GM12878 (cell line): ENCODE data around the gene ZNF451. TPM values are rescaled to one million over a fixed set of nuclear protein-coding genes. Genes with fewer than 3 reads are reported as not detected.

ENCODE experiments used
- ATAC-seq: fragments of 200-7000 bp; cut with Tn5 transposase; 3 replicates; pipeline ENCODE4 v1.9.1; 2020; ENCODE audit warnings: mild to moderate bottlenecking, moderate library complexity
- BruUV-seq: library from RNA; stranded (reverse); fragments of 400-500 nt; replicated peaks from 2 replicates; lab custom pipeline; 2021; lab: Mats Ljungman, UMichigan
- CTCF ChIA-PET: fragments of 300-600 bp; sonication (Branson Sonifier 250); formaldehyde crosslinking; extraction: SDS; loops from one replicate; lab custom pipeline; 2021; ENCODE audit warnings: inconsistent platforms; lab: Yijun Ruan, JAX
- POLR2A ChIA-PET: fragments of 350-600 bp; formaldehyde crosslinking; extraction: SDS; loops from one replicate; lab custom pipeline; 2021; ENCODE audit warnings: inconsistent platforms; lab: Charles Lee
- RAD21 ChIA-PET: fragments of 300-600 bp; sonication (Branson Sonifier 250); formaldehyde crosslinking; loops from one replicate; lab custom pipeline; 2023; ENCODE audit warnings: antibody characterized with exemption; ENCODE audit not compliant: unreplicated experiment; lab: Charles Lee
- SMC1A ChIA-PET: fragments of 300-600 bp; sonication (Branson Sonifier 250); formaldehyde crosslinking; loops from one replicate; lab custom pipeline; 2023; ENCODE audit not compliant: unreplicated experiment, uncharacterized antibody; lab: Charles Lee
- DNase-seq: peaks from one replicate; pipeline ENCODE4 v3.0.0-alpha.2; 2011; ENCODE audit warnings: low read depth, low spot score
- FAIRE-seq: peaks from 3 replicates; lab custom pipeline; 2011; peaks lifted over from hg19 to GRCh38; lab: Jason Lieb, UNC
- H2AFZ ChIP-seq: 2 replicates; pipeline ENCODE4 v1.6.0; 2011; ENCODE audit warnings: low read depth, low read length, control low read depth; ENCODE audit not compliant: control insufficient read depth
- H3K27ac ChIP-seq: 2 replicates; pipeline ENCODE4 v1.5.1; 2011; ENCODE audit warnings: control low read depth; ENCODE audit not compliant: control insufficient read depth, insufficient read depth
- H3K27me3 ChIP-seq, 2 experiments: replicated peaks in 1 of 2; 2 replicates each; pipeline versions ENCODE4 v1.6.0 to v1.6.1; 2011; ENCODE audit warnings: low read length in 1 of 2; ENCODE audit not compliant: control insufficient read depth in 2 of 2, insufficient read depth in 2 of 2
- H3K36me3 ChIP-seq, 2 experiments: 2 replicates each; pipeline ENCODE4 v1.5.1; 2011; ENCODE audit warnings: low read length in 1 of 2; ENCODE audit not compliant: control insufficient read depth in 2 of 2, insufficient read depth in 2 of 2
- H3K4me1 ChIP-seq: 2 replicates; pipeline ENCODE4 v1.6.1; 2011; ENCODE audit warnings: mild to moderate bottlenecking, low read length, moderate library complexity, mixed read lengths; ENCODE audit not compliant: control insufficient read depth, insufficient read depth
- H3K4me2 ChIP-seq: 2 replicates; pipeline ENCODE4 v1.6.0; 2011; ENCODE audit warnings: control low read depth; ENCODE audit not compliant: control insufficient read depth, insufficient read depth
- H3K4me3 ChIP-seq: fragments of 200-600 bp; sonication (generic); 2 replicates; pipeline ENCODE4 v1.5.1; 2016
- H3K79me2 ChIP-seq: 2 replicates; pipeline ENCODE4 v1.6.0; 2011; ENCODE audit warnings: low read length; ENCODE audit not compliant: control insufficient read depth, insufficient read depth
- H3K9ac ChIP-seq: 2 replicates; pipeline ENCODE4 v1.8.0; 2011; ENCODE audit warnings: low read length, control low read depth, mixed read lengths; ENCODE audit not compliant: control insufficient read depth, insufficient read depth
- H3K9me3 ChIP-seq: replicated peaks from 3 replicates; pipeline ENCODE4 v1.5.1; 2011; ENCODE audit warnings: mild to moderate bottlenecking, low read length; ENCODE audit not compliant: control insufficient read depth, insufficient read depth
- H4K20me1 ChIP-seq: 2 replicates; pipeline ENCODE4 v1.6.0; 2011; ENCODE audit not compliant: control insufficient read depth, insufficient read depth
- CBX3 ChIP-seq: fragments of 200-600 bp; sonication (generic); IDR thresholded peaks from 2 replicates; pipeline ENCODE4 v1.6.1; 2016; ENCODE audit warnings: low read depth, borderline replicate concordance
- CREM ChIP-seq: IDR thresholded peaks from 2 replicates; pipeline ENCODE4 v1.6.1; 2014; ENCODE audit warnings: antibody characterized with exemption, low read depth
- FOXM1 ChIP-seq: IDR thresholded peaks from 2 replicates; pipeline ENCODE4 v1.6.1; 2012; ENCODE audit warnings: low read depth, mild to moderate bottlenecking, inconsistent platforms, low read length, moderate library complexity
- GABPA ChIP-seq: IDR thresholded peaks from 2 replicates; pipeline ENCODE4 v1.6.1; 2014; ENCODE audit warnings: antibody characterized with exemption, low read depth, mild to moderate bottlenecking, inconsistent platforms
- POLR2AphosphoS5 ChIP-seq: IDR thresholded peaks from 2 replicates; pipeline ENCODE4 v1.6.1; 2011; ENCODE audit warnings: mild to moderate bottlenecking, low read length, inconsistent platforms
- SMAD1 ChIP-seq: fragments of 450-650 bp; IDR thresholded peaks from 2 replicates; pipeline ENCODE4 v1.6.1; 2018; ENCODE audit warnings: mild to moderate bottlenecking, low read depth; ENCODE audit not compliant: partially characterized antibody
- SUZ12 ChIP-seq: fragments of 200-600 bp; sonication (generic); IDR thresholded peaks from one replicate; pipeline ENCODE4 v1.6.1; 2018; ENCODE audit warnings: antibody characterized with exemption, mild to moderate bottlenecking; ENCODE audit not compliant: unreplicated experiment
- ZZZ3 ChIP-seq: IDR thresholded peaks from 2 replicates; pipeline ENCODE4 v1.6.1; 2011; ENCODE audit warnings: low read depth; ENCODE audit not compliant: control insufficient read depth, insufficient read length
- WGBS: methylation state at CpG from one replicate; pipeline ENCODE4 v1.1.6; 2016; ENCODE audit warnings: low lambda C conversion rate; ENCODE audit not compliant: insufficient replicate concordance, insufficient coverage; ENCODE audit errors: missing lambda C conversion rate; 5-methylcytosine and 5-hydroxymethylcytosine counted together
- in situ Hi-C: fragments of 300-500 bp; cut with MboI; formaldehyde crosslinking; loops from 9 replicates; pipeline ENCODE4 v1.14.3; 2018; ENCODE audit warnings: mixed read lengths
- intact Hi-C: fragments of 100-400 bp; cut with micrococcal nuclease; formaldehyde crosslinking; loops from one replicate; pipeline ENCODE4 v1.14.2; 2022; ENCODE audit not compliant: unreplicated experiment
- polyA plus RNA-seq, 11 experiments: library from polyadenylated mRNA; depleted of rRNA in 4 of 11; unstranded in 6 of 11; stranded (reverse) in 5 of 11; fragments of >200 nt; fragmentation: Nextera tagmentation in 4 of 11; fragmentation: Illumina TruSeq in 1 of 11; extraction: Ambion mirVana in 4 of 11; extraction: Trizol in 1 of 11; gene quantifications; 1 replicate in 1 of 11; 2 replicates in 10 of 11; pipeline versions ENCODE4 v1.2.1 to v1.2.3, GENCODE V29; 2011 to 2016; ENCODE audit warnings: inconsistent platforms in 2 of 11, missing spikeins in 2 of 11, low read depth in 1 of 11
- total RNA-seq, 4 experiments: library from RNA; depleted of rRNA in 3 of 4; stranded (reverse); fragments of >200 nt in 3 of 4; fragmentation: Illumina TruSeq in 1 of 4; extraction: Trizol in 1 of 4; gene quantifications; 2 replicates each; pipeline versions ENCODE4 v1.2.1 to v1.2.3, GENCODE V29; 2013 to 2021
- TF ChIP-seq, protein P1 (sequence below): fragments of 450-650 bp; IDR thresholded peaks from 2 replicates; pipeline ENCODE4 v1.6.1; 2017; ENCODE audit warnings: antibody characterized with exemption, mild to moderate bottlenecking, moderate library complexity
- TF ChIP-seq, protein P2 (sequence below): IDR thresholded peaks from 2 replicates; pipeline ENCODE4 v1.6.1; 2011; ENCODE audit warnings: borderline replicate concordance, low read depth, mild to moderate bottlenecking, moderate library complexity, low read length; ENCODE audit not compliant: insufficient read depth, poor library complexity, severe bottlenecking
- TF ChIP-seq, protein P3 (sequence below): fragments of 450-650 bp; IDR thresholded peaks from 2 replicates; pipeline ENCODE4 v1.6.1; 2017; ENCODE audit warnings: borderline replicate concordance
- TF ChIP-seq, protein P4 (sequence below): IDR thresholded peaks from 2 replicates; pipeline ENCODE4 v1.6.1; 2011; ENCODE audit warnings: mild to moderate bottlenecking, low read depth, low read length, moderate library complexity; ENCODE audit not compliant: insufficient replicate concordance

Gene ZNF451
- total and polyA plus RNA-seq, 10 of the 15 experiments (the other 5 are each of a cell fraction or from before 2014, with no cell fraction given): 6.5 to 44.4 (median 23.8) TPM

DNA sequence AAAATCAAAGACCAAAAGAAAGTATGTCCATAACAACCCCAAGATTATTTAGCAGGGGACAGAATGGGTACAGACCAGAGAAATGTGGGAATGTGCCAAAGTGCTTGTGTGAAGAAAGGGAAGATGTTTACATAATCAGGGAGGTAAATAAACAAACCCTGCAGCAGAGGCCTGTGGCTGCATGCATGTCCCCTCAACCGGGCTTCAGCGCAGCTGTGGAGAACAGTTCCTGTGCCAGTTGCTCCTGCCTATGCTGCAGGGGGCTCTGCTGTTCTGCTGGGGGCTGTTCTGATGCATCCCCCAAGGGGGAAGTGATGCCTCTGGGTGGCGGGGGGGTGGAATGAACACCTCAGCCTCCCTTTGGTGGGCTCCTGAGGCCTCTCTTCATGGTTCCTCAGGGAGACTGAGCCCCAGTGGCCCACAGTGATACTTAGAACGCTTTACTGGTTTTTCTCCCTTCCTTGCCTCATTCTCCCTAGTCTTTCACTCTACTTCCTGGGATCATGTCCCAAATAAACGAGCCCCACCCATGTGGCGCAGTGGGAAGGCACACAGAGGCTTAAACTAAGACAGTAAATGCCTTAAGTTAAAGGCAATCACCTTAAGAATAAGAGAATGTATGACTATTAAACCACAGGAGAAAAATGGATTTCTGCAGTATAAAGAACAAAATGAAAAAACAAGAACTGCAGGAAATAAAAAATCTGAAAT is 109.1 kb downstream of the ZNF451 start (continued):
- TF ChIP-seq, protein P1, sequence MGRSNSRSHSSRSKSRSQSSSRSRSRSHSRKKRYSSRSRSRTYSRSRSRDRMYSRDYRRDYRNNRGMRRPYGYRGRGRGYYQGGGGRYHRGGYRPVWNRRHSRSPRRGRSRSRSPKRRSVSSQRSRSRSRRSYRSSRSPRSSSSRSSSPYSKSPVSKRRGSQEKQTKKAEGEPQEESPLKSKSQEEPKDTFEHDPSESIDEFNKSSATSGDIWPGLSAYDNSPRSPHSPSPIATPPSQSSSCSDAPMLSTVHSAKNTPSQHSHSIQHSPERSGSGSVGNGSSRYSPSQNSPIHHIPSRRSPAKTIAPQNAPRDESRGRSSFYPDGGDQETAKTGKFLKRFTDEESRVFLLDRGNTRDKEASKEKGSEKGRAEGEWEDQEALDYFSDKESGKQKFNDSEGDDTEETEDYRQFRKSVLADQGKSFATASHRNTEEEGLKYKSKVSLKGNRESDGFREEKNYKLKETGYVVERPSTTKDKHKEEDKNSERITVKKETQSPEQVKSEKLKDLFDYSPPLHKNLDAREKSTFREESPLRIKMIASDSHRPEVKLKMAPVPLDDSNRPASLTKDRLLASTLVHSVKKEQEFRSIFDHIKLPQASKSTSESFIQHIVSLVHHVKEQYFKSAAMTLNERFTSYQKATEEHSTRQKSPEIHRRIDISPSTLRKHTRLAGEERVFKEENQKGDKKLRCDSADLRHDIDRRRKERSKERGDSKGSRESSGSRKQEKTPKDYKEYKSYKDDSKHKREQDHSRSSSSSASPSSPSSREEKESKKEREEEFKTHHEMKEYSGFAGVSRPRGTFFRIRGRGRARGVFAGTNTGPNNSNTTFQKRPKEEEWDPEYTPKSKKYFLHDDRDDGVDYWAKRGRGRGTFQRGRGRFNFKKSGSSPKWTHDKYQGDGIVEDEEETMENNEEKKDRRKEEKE: no peak
- TF ChIP-seq GABPA (no peak), CBX3 (no peak), SUZ12 (no peak)
- TF ChIP-seq, all 136 proteins: peak for 0

DNA sequence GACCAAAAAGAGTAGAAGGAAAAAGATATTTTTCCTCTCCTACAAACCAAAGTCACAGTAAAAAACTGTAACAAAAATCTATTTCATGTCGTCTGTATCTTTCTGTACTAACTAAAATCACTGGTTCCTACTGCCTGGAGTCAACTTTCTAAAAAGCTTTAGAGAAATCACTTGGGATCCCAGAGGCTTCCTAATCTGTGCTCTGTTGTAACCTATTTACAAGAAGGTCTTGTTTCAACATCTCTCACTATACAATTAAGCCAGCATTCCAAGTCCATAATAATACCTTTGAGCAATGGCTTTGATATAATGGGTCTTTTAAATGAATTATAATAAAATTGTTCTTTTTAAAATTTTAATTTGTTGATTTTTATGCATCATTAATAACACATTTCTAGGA is 111.7 kb downstream of the ZNF451 start:
- Histone ChIP-seq H4K20me1 (no peaks in the 10 kb centered on the region), H3K4me1 (no peaks in the 10 kb centered on the region), H3K79me2 (no peaks in the 10 kb centered on the region), H2AFZ (no peak overlapping the region), H3K36me3 (no peaks in the 10 kb centered on the region; a peak in 2 of 4 replicates), H3K27ac (no peak overlapping the region), H3K9me3 (no peaks in the 10 kb centered on the region), H3K27me3 (no peaks in the 10 kb centered on the region), H3K4me3 (no peak overlapping the region), H3K4me2 (no peak overlapping the region), H3K9ac (no peak overlapping the region)
- in situ Hi-C loops (no loop called here), intact Hi-C loops (no loop called here)
- FAIRE-seq (no peak), ATAC-seq (no peak), DNase-seq (no peak)
- BruUV-seq: no TSS peak
- ChIA-PET SMC1A (no interaction called here), RAD21 (no interaction called here), CTCF (interaction anchor here (0.8 kb wide), 1 partner anchor 12 kb away, joined by 3 read pairs; no protein-coding TSS in a partner anchor), POLR2A (no interaction called here)
- WGBS: 100% methylated on average over 1 of the region's 1 CpG
- TF ChIP-seq SMAD1: no peak
- no peak for TF ChIP-seq ZZZ3
- TF ChIP-seq, protein P2, sequence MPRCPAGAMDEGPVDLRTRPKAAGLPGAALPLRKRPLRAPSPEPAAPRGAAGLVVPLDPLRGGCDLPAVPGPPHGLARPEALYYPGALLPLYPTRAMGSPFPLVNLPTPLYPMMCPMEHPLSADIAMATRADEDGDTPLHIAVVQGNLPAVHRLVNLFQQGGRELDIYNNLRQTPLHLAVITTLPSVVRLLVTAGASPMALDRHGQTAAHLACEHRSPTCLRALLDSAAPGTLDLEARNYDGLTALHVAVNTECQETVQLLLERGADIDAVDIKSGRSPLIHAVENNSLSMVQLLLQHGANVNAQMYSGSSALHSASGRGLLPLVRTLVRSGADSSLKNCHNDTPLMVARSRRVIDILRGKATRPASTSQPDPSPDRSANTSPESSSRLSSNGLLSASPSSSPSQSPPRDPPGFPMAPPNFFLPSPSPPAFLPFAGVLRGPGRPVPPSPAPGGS: no peak
- TF ChIP-seq, protein P3, sequence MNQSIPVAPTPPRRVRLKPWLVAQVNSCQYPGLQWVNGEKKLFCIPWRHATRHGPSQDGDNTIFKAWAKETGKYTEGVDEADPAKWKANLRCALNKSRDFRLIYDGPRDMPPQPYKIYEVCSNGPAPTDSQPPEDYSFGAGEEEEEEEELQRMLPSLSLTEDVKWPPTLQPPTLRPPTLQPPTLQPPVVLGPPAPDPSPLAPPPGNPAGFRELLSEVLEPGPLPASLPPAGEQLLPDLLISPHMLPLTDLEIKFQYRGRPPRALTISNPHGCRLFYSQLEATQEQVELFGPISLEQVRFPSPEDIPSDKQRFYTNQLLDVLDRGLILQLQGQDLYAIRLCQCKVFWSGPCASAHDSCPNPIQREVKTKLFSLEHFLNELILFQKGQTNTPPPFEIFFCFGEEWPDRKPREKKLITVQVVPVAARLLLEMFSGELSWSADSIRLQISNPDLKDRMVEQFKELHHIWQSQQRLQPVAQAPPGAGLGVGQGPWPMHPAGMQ: no peak
- no peak for TF ChIP-seq FOXM1
- TF ChIP-seq CREM: no peak
- TF ChIP-seq, protein P4, sequence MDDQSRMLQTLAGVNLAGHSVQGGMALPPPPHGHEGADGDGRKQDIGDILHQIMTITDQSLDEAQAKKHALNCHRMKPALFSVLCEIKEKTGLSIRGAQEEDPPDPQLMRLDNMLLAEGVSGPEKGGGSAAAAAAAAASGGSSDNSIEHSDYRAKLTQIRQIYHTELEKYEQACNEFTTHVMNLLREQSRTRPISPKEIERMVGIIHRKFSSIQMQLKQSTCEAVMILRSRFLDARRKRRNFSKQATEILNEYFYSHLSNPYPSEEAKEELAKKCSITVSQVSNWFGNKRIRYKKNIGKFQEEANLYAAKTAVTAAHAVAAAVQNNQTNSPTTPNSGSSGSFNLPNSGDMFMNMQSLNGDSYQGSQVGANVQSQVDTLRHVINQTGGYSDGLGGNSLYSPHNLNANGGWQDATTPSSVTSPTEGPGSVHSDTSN: no peak
- no peak for TF ChIP-seq POLR2AphosphoS5
